Calu3 (cell line): ENCODE data around the gene IFNGR1. TPM values are rescaled to one million over a fixed set of nuclear protein-coding genes. Genes with fewer than 3 reads are reported as not detected.

Source experiments
- BruUV-seq: library from RNA; stranded (reverse); fragments of 400-500 nt; replicated peaks from 2 replicates; lab custom pipeline; 2021; lab: Mats Ljungman, UMichigan
- CTCF ChIA-PET: fragments of 300-600 bp; sonication (Branson Sonifier 250); formaldehyde crosslinking; loops from one replicate; lab custom pipeline; 2022; ENCODE audit warnings: antibody characterized with exemption; lab: Charles Lee
- DNase-seq: peaks from one replicate; pipeline ENCODE4 v3.0.0; 2022
- H3K27ac Mint-ChIP-seq: one replicate; pipeline ENCODE4 v1.8.0; 2022; ENCODE audit warnings: mixed read lengths; ENCODE audit not compliant: unreplicated experiment
- H3K27me3 Mint-ChIP-seq: one replicate; pipeline ENCODE4 v1.8.0; 2022; ENCODE audit warnings: mixed read lengths; ENCODE audit not compliant: unreplicated experiment
- H3K36me3 Mint-ChIP-seq: one replicate; pipeline ENCODE4 v1.8.0; 2022; ENCODE audit warnings: mild to moderate bottlenecking, moderate library complexity, mixed read lengths; ENCODE audit not compliant: insufficient read depth, unreplicated experiment
- H3K4me1 Mint-ChIP-seq: one replicate; pipeline ENCODE4 v1.8.0; 2022; ENCODE audit warnings: mild to moderate bottlenecking, low read depth, mixed read lengths; ENCODE audit not compliant: unreplicated experiment
- H3K4me3 Mint-ChIP-seq: one replicate; pipeline ENCODE4 v1.8.0; 2022; ENCODE audit warnings: mild to moderate bottlenecking, low read depth, moderate library complexity, mixed read lengths; ENCODE audit not compliant: unreplicated experiment
- H3K9me3 Mint-ChIP-seq: one replicate; pipeline ENCODE4 v1.8.0; 2022; ENCODE audit warnings: low read depth, mixed read lengths; ENCODE audit not compliant: unreplicated experiment
- intact Hi-C: fragments of 100-400 bp; cut with micrococcal nuclease; formaldehyde crosslinking; loops from one replicate; pipeline ENCODE4 v1.10.0; 2022; ENCODE audit not compliant: unreplicated experiment
- total RNA-seq: library from RNA; stranded (reverse); gene quantifications from 2 replicates; pipeline ENCODE4 v1.2.3, GENCODE V29; 2022
- TF ChIP-seq, protein P1 (sequence below): fragments of 200-600 bp; IDR thresholded peaks from one replicate; pipeline ENCODE4 v1.8.0; 2022; ENCODE audit warnings: antibody characterized with exemption; ENCODE audit not compliant: unreplicated experiment

IFNGR1 gene
- total RNA-seq, 1 experiment from 2014 or later: 26.4 TPM

DNA sequence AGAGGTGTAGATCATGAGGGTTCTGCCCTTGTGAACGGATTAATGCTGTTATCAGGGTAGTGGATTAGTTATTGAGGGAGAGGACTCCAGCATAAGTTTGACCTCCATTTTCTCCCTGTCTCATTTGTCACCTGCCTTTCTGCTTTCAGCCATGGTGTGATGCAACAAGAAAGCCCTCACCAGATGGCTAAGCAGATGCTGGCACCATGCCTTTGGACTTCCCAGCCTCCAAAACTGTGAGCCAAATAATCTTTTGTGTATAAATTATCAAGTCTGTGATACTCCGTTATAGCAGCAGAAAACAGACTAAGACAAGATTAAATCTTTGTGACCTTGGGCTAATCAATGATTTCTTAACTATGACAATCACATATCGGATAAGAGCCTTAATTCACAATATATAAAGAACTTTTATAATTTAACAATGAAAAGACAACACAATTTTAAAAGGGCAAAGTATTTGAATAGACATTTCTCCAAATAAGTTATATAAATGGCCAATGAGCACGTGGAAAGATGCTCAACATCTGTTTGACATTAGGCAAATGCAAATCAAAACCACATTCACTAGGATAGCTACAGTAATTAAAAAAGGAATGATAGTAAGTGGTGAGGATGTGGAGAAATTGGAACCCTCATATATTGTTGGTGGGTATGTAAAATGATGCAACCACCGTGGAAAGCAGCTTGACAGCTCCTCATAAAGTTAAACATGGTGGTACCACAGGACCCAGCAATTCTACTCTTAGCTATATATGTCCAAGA lies 45.3 kb upstream of the IFNGR1 start:
- intact Hi-C loops: loop anchor here (10.0 kb wide), 1 partner anchor 50 kb away; the partner anchor contains the start of gene IFNGR1
- Mint-ChIP-seq H3K36me3 (no peaks in the 10 kb centered on the region), H3K4me1 (peaks cover 18% of the 10 kb centered on the region), H3K9me3 (no peaks in the 10 kb centered on the region), H3K27me3 (no peaks in the 10 kb centered on the region), H3K4me3 (no peak overlapping the region), H3K27ac (no peak overlapping the region)
- CTCF ChIA-PET: no interaction called here
- no TSS peak for BruUV-seq
- TF ChIP-seq, protein P1, sequence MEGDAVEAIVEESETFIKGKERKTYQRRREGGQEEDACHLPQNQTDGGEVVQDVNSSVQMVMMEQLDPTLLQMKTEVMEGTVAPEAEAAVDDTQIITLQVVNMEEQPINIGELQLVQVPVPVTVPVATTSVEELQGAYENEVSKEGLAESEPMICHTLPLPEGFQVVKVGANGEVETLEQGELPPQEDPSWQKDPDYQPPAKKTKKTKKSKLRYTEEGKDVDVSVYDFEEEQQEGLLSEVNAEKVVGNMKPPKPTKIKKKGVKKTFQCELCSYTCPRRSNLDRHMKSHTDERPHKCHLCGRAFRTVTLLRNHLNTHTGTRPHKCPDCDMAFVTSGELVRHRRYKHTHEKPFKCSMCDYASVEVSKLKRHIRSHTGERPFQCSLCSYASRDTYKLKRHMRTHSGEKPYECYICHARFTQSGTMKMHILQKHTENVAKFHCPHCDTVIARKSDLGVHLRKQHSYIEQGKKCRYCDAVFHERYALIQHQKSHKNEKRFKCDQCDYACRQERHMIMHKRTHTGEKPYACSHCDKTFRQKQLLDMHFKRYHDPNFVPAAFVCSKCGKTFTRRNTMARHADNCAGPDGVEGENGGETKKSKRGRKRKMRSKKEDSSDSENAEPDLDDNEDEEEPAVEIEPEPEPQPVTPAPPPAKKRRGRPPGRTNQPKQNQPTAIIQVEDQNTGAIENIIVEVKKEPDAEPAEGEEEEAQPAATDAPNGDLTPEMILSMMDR: no peak
- no peak for DNase-seq

DNA sequence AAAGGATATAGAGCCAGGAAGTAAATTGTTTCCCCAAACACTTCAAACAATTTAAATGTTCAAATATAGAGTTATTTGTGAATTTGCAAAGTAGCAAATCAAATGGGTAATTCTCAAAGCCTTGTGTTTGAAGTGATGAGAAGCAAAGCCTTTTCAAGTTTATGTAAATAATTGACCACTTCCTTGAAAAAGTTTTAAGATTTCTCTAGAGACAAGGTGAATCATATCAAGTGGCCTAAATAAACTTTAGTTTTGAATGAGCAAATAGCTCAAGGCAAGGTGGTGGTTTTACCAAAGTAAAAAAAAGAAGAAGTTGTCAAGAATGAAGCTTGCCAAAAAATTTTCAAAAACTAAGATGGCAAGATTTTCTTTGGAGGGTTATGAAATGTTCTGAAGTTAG lies 42.6 kb upstream of the IFNGR1 start:
- Mint-ChIP-seq H3K4me1 (peaks cover 25% of the 10 kb centered on the region), H3K4me3 (no peak overlapping the region), H3K36me3 (no peaks in the 10 kb centered on the region), H3K9me3 (no peaks in the 10 kb centered on the region), H3K27me3 (no peaks in the 10 kb centered on the region), H3K27ac (no peak overlapping the region)
- CTCF ChIA-PET: interaction anchor here (0.6 kb wide), 1 partner anchor 754 kb away, joined by 4 read pairs; no protein-coding TSS in a partner anchor
- no peak for DNase-seq
- no TSS peak for BruUV-seq
- intact Hi-C loops: loop anchor here (10.0 kb wide), 1 partner anchor 47 kb away; the partner anchor contains the start of gene IFNGR1
- TF ChIP-seq, protein P1: no peak

DNA sequence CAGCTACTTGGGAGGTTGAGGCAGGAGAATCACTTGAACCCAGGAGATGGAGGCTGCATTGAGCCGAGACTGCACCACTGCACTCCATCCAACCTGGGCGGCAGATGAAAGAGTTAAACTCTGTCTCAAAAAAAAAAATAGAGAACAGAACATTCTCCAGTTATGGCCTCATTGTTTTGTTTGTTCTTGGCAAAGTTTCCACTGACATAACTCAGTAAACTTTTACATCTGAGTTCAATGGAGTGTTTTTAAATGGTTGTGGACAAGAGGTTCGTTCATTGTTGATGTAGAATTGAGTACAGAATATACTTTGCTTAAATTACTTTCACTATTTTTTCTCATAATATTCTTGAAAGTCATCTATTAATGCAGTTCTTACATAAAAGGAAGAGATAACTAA lies 42.2 kb upstream of the IFNGR1 start:
- CTCF ChIA-PET: interaction anchor here (0.6 kb wide), 1 partner anchor 754 kb away, joined by 4 read pairs; no protein-coding TSS in a partner anchor
- intact Hi-C loops: loop anchor here (10.0 kb wide), 1 partner anchor 47 kb away; the partner anchor contains the start of gene IFNGR1
- no peaks in the 10 kb centered on the region for H3K27me3 Mint-ChIP-seq
- TF ChIP-seq, protein P1: no peak
- no peaks in the 10 kb centered on the region for H3K36me3 Mint-ChIP-seq
- no peak overlapping the region for H3K27ac Mint-ChIP-seq
- no peak overlapping the region for H3K4me3 Mint-ChIP-seq
- BruUV-seq: no TSS peak
- no peak for DNase-seq
- H3K4me1 Mint-ChIP-seq: peaks cover 24% of the 10 kb centered on the region
- no peaks in the 10 kb centered on the region for H3K9me3 Mint-ChIP-seq

DNA sequence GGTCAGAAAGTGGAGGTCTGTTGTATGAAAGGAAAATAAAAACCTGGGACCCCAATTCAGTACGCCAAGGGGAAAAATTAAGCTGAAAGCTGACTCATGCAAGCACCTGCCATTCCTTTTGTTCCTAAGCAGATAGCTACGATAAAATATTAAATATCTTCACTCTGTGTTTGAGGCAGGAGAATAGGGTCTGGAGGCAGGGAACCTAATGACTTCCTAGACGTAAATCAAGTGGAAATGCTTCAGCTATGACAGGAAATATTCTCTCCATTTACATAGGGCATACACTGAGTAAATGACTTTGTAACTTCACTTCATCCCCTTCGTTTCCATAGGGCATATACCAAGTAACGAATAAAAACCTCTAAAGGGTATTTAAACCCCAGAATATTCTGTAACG lies 41.0 kb upstream of the IFNGR1 start:
- CTCF ChIA-PET: no interaction called here
- intact Hi-C loops: loop anchor here (10.0 kb wide), 1 partner anchor 45 kb away; the partner anchor contains the start of gene IFNGR1
- Mint-ChIP-seq H3K4me1 (peaks cover 13% of the 10 kb centered on the region), H3K27me3 (no peaks in the 10 kb centered on the region), H3K9me3 (no peaks in the 10 kb centered on the region), H3K27ac (no peak overlapping the region), H3K4me3 (no peak overlapping the region), H3K36me3 (no peaks in the 10 kb centered on the region)
- BruUV-seq: no TSS peak
- no peak for DNase-seq
- TF ChIP-seq, protein P1: no peak
